ENCODE results near the gene DSTN.

The DSTN gene

GRCh38 chr20:17637413-17637780 is 67.5 kb downstream of the DSTN start:
- no peaks in the 10 kb centered on the region for H3K27me3 ChIP-seq (ENCODE audit: control insufficient read depth in 3 of 3, insufficient read depth in 3 of 3, low read depth in 1 of 3, low read length in 3 of 3)

DNA sequence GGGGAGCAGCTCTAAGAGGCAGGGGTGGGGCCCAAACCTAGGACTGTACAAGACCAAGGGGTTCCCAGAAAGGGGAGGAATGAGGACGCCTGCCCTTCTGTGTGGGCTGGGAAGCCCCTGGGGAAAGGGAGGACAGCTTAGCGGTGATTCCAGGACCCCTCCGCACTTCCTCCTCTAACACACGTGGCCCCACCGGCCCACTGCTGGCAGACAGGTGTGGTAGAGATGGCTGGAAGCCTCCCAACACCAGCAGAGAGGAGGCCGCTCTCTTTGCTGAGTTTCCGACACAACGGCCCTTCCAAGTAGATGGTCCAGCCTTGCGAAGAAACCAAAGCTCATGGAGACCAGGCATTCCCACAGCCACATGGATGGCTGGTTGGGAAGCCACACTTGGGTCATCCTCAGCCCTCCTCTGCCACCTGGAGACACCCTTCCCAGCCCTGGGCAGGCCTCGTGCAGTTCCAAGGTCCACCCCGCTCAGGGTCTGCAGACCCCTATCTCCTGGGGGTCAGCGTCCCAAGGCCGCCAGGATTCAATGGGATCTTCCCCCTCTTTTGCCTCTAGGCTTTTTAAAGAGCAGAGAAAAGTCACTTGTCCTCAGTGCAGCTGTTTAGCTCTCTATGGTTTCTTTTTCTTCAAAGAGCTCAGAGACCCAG is 68.2 kb downstream of the DSTN start:
- Histone ChIP-seq H2AK5ac (ENCODE audit: low read depth, low read length) (no peak overlapping the region), H3K27me3 (ENCODE audit: control insufficient read depth in 3 of 3, insufficient read depth in 3 of 3, low read depth in 1 of 3, low read length in 3 of 3) (no peaks in the 10 kb centered on the region), H4K8ac (ENCODE audit: low read depth, low read length) (no peak overlapping the region), H2BK5ac (ENCODE audit: low read length) (no peak overlapping the region), H3K79me1 (ENCODE audit: low read depth, low read length) (no peaks in the 10 kb centered on the region), H3K4me3 (ENCODE audit: low read length in 2 of 2) (no peak overlapping the region), H2BK12ac (ENCODE audit: low read length) (no peak overlapping the region), H3K23ac (ENCODE audit: low read depth, low read length, poor library complexity) (no peak overlapping the region), H3K9me3 (replicated peaks in 1 of 2; ENCODE audit: control insufficient read depth in 2 of 2, insufficient read depth in 1 of 2, low read depth in 1 of 2, low read length in 2 of 2) (no peaks in the 10 kb centered on the region), H3K4me1 (ENCODE audit: control insufficient read depth in 2 of 2, insufficient read depth in 1 of 2, low read depth in 1 of 2, low read length in 2 of 2) (peaks cover 14 to 27% of the 10 kb centered on the region in 2 donors), H3K4ac (ENCODE audit: low read length) (no peak overlapping the region), H2BK120ac (ENCODE audit: low read depth, low read length) (no peak overlapping the region), H3K36me3 (replicated peaks in 1 of 2; ENCODE audit: control insufficient read depth in 2 of 2, insufficient read depth in 2 of 2, low read length in 2 of 2) (peaks cover 7 to 17% of the 10 kb centered on the region in 2 donors), H3K9ac (ENCODE audit: low read depth, low read length, poor library complexity) (no peak overlapping the region), H2AFZ (ENCODE audit: low read length) (no peak overlapping the region), H3K14ac (ENCODE audit: low read length) (no peak overlapping the region), H3K4me2 (ENCODE audit: insufficient read depth, low read length, poor library complexity, severe bottlenecking) (no peak overlapping the region), H3K18ac (ENCODE audit: low read length) (no peak overlapping the region), H4K91ac (ENCODE audit: low read depth, low read length, poor library complexity) (no peak overlapping the region), H3K27ac (replicated peaks; ENCODE audit: low read length) (no peak overlapping the region), H2BK15ac (ENCODE audit: low read length) (no peak overlapping the region)
- DNase-seq (ENCODE audit: low spot score) = no peak
- WGBS, 2 donors (ENCODE audit: extremely low coverage in 2 of 2, insufficient read length in 2 of 2, insufficient replicate concordance in 1 of 2) = no CpG with 5 or more reads among the region's 13 CpGs

More at GRCh38 chr20:17637413-17637780, 67.5 kb downstream of the DSTN start:
- Histone ChIP-seq H3K9me3 (replicated peaks in 1 of 2; ENCODE audit: control insufficient read depth in 2 of 2, insufficient read depth in 1 of 2, low read depth in 1 of 2, low read length in 2 of 2) (no peaks in the 10 kb centered on the region), H2BK120ac (ENCODE audit: low read depth, low read length) (no peak overlapping the region), H3K4me2 (ENCODE audit: insufficient read depth, low read length, poor library complexity, severe bottlenecking) (no peak overlapping the region), H3K4me1 (ENCODE audit: control insufficient read depth in 2 of 2, insufficient read depth in 1 of 2, low read depth in 1 of 2, low read length in 2 of 2) (peaks cover 14 to 23% of the 10 kb centered on the region in 2 donors), H4K8ac (ENCODE audit: low read depth, low read length) (no peak overlapping the region), H3K79me1 (ENCODE audit: low read depth, low read length) (no peaks in the 10 kb centered on the region), H3K14ac (ENCODE audit: low read length) (no peak overlapping the region), H2BK12ac (ENCODE audit: low read length) (no peak overlapping the region), H3K4me3 (ENCODE audit: low read length in 2 of 2) (no peak overlapping the region), H2BK15ac (ENCODE audit: low read length) (peak overlapping the region; percentile 79), H3K23ac (ENCODE audit: low read depth, low read length, poor library complexity) (no peak overlapping the region), H3K18ac (ENCODE audit: low read length) (peak overlapping the region; percentile 73), H3K9ac (ENCODE audit: low read depth, low read length, poor library complexity) (no peak overlapping the region), H3K27ac (replicated peaks; ENCODE audit: low read length) (no peak overlapping the region), H3K36me3 (replicated peaks in 1 of 2; ENCODE audit: control insufficient read depth in 2 of 2, insufficient read depth in 2 of 2, low read length in 2 of 2) (peaks cover 10 to 22% of the 10 kb centered on the region in 2 donors), H4K91ac (ENCODE audit: low read depth, low read length, poor library complexity) (no peak overlapping the region), H2AFZ (ENCODE audit: low read length) (no peak overlapping the region), H2AK5ac (ENCODE audit: low read depth, low read length) (peak overlapping the region; percentile 56), H3K4ac (ENCODE audit: low read length) (no peak overlapping the region), H2BK5ac (ENCODE audit: low read length) (no peak overlapping the region)
- no CpG with 5 or more reads among the region's 4 CpGs for WGBS, 2 donors (ENCODE audit: extremely low coverage in 2 of 2, insufficient read length in 2 of 2, insufficient replicate concordance in 1 of 2)
- DNase-seq (ENCODE audit: low spot score) = no peak

DNA sequence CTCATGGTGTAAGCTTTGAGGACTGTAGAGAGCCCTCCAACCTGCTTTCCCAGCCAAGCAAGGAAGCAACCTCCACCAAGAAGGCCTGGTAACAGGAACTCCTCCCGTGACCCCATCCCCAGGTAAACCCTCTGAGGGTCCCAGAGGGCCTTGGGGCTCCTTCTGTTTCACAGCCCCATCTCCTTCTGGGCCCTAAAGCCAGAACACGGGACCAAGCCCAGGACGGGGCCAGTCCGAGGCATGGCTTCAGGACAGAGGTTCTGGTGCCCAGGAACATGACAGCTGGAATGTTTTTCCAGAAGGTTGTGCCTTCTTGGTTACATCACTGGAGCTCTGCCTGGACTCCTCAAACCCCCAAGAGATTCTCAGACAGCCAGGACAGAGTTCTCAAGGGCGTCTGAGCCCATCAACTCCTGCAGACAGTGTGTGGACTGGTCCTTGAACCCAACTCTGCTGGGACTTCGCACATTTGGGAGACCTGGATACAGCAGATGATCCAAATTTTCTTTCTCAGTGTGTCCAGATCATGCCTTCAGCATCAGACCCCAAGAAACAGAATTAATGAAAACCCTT is 69.0 kb downstream of the DSTN start:
- no peaks in the 10 kb centered on the region for H3K9me3 ChIP-seq (replicated peaks in 1 of 2; ENCODE audit: control insufficient read depth in 2 of 2, insufficient read depth in 1 of 2, low read depth in 1 of 2, low read length in 2 of 2)
- no peak overlapping the region for H3K23ac ChIP-seq (ENCODE audit: low read depth, low read length, poor library complexity)
- H2BK15ac ChIP-seq (ENCODE audit: low read length) = no peak overlapping the region
- H3K4me2 ChIP-seq (ENCODE audit: insufficient read depth, low read length, poor library complexity, severe bottlenecking) = no peak overlapping the region
- no peak overlapping the region for H3K18ac ChIP-seq (ENCODE audit: low read length)
- no peak overlapping the region for H2AK5ac ChIP-seq (ENCODE audit: low read depth, low read length)
- H3K14ac ChIP-seq (ENCODE audit: low read length) = no peak overlapping the region
- peaks cover 5 to 14% of the 10 kb centered on the region in 2 donors for H3K36me3 ChIP-seq (replicated peaks in 1 of 2; ENCODE audit: control insufficient read depth in 2 of 2, insufficient read depth in 2 of 2, low read length in 2 of 2)
- H3K9ac ChIP-seq (ENCODE audit: low read depth, low read length, poor library complexity) = no peak overlapping the region
- H3K4me3 ChIP-seq (ENCODE audit: low read length in 2 of 2) = no peak overlapping the region
- H2BK120ac ChIP-seq (ENCODE audit: low read depth, low read length) = no peak overlapping the region
- no peak overlapping the region for H4K8ac ChIP-seq (ENCODE audit: low read depth, low read length)
- no peaks in the 10 kb centered on the region for H3K27me3 ChIP-seq (ENCODE audit: control insufficient read depth in 3 of 3, insufficient read depth in 3 of 3, low read depth in 1 of 3, low read length in 3 of 3)
- no peak overlapping the region for H2BK5ac ChIP-seq (ENCODE audit: low read length)
- H2AFZ ChIP-seq (ENCODE audit: low read length) = no peak overlapping the region
- peaks cover 18 to 35% of the 10 kb centered on the region in 2 donors for H3K4me1 ChIP-seq (ENCODE audit: control insufficient read depth in 2 of 2, insufficient read depth in 1 of 2, low read depth in 1 of 2, low read length in 2 of 2)
- H4K91ac ChIP-seq (ENCODE audit: low read depth, low read length, poor library complexity) = no peak overlapping the region
- no peak overlapping the region for H2BK12ac ChIP-seq (ENCODE audit: low read length)
- H3K4ac ChIP-seq (ENCODE audit: low read length) = no peak overlapping the region
- H3K79me1 ChIP-seq (ENCODE audit: low read depth, low read length) = no peaks in the 10 kb centered on the region
- H3K27ac ChIP-seq (replicated peaks; ENCODE audit: low read length) = no peak overlapping the region
- WGBS, 2 donors (ENCODE audit: extremely low coverage in 2 of 2, insufficient read length in 2 of 2, insufficient replicate concordance in 1 of 2) = no CpG with 5 or more reads among the region's 6 CpGs
- no peak for DNase-seq (ENCODE audit: low spot score)

DNA sequence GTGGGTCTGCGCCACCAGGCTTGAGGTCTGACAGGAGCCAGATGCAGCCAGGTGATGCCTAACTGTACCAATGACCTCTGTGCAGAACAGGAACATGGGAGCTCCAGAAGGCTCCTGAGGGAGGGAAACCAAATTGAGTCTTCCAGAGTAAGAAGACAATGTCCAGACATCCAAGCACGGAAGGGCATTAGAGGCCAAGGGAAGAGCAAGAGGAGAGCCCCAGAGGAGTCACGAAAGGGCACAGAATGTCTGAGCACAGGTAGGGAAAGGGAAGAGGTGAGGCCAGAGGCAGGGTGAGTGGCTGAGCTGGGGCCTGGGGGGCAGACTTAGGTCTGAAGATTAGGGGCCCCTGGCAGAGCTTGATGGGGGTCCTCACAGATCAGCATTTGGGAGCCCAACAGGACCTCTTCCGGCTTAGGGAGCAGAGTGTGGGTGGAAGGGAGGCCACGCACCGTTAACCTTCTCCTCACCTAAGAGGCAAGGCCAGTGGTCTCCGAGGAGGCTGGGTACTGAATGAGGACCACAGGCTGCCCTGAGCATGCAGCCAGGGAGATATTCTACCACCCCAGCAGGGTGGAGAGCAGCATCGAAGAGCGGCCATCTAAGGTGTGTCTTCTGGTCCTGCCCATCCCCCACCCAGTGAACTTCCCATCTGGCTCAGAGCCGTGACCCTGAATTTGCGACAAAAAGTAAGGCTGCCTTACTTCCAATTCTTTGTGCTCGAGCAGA is 70.4 kb downstream of the DSTN start:
- H3K9ac ChIP-seq (ENCODE audit: low read depth, low read length, poor library complexity) = peak overlapping the region; percentile 2
- H2AFZ ChIP-seq (ENCODE audit: low read length) = no peak overlapping the region
- H3K79me1 ChIP-seq (ENCODE audit: low read depth, low read length) = no peaks in the 10 kb centered on the region
- DNase-seq (ENCODE audit: low spot score) = no peak
- H2BK15ac ChIP-seq (ENCODE audit: low read length) = no peak overlapping the region
- H4K91ac ChIP-seq (ENCODE audit: low read depth, low read length, poor library complexity) = no peak overlapping the region
- H2BK12ac ChIP-seq (ENCODE audit: low read length) = no peak overlapping the region
- H2BK5ac ChIP-seq (ENCODE audit: low read length) = no peak overlapping the region
- H3K4ac ChIP-seq (ENCODE audit: low read length) = no peak overlapping the region
- no peak overlapping the region for H3K4me3 ChIP-seq (ENCODE audit: low read length in 2 of 2)
- H3K23ac ChIP-seq (ENCODE audit: low read depth, low read length, poor library complexity) = no peak overlapping the region
- no peak overlapping the region for H3K18ac ChIP-seq (ENCODE audit: low read length)
- no peak overlapping the region for H4K8ac ChIP-seq (ENCODE audit: low read depth, low read length)
- no peak overlapping the region for H3K14ac ChIP-seq (ENCODE audit: low read length)
- peaks cover 0 to 8% of the 10 kb centered on the region in 2 donors for H3K36me3 ChIP-seq (replicated peaks in 1 of 2; ENCODE audit: control insufficient read depth in 2 of 2, insufficient read depth in 2 of 2, low read length in 2 of 2)
- H3K4me2 ChIP-seq (ENCODE audit: insufficient read depth, low read length, poor library complexity, severe bottlenecking) = no peak overlapping the region
- no peaks in the 10 kb centered on the region for H3K9me3 ChIP-seq (replicated peaks in 1 of 2; ENCODE audit: control insufficient read depth in 2 of 2, insufficient read depth in 1 of 2, low read depth in 1 of 2, low read length in 2 of 2)
- H3K4me1 ChIP-seq (ENCODE audit: control insufficient read depth in 2 of 2, insufficient read depth in 1 of 2, low read depth in 1 of 2, low read length in 2 of 2) = peaks cover 18 to 39% of the 10 kb centered on the region in 2 donors
- H3K27ac ChIP-seq (replicated peaks; ENCODE audit: low read length) = no peak overlapping the region
- no peaks in the 10 kb centered on the region for H3K27me3 ChIP-seq (ENCODE audit: control insufficient read depth in 3 of 3, insufficient read depth in 3 of 3, low read depth in 1 of 3, low read length in 3 of 3)
- no peak overlapping the region for H2AK5ac ChIP-seq (ENCODE audit: low read depth, low read length)
- WGBS, 2 donors (ENCODE audit: extremely low coverage in 2 of 2, insufficient read length in 2 of 2, insufficient replicate concordance in 1 of 2) = no CpG with 5 or more reads among the region's 12 CpGs
- no peak overlapping the region for H2BK120ac ChIP-seq (ENCODE audit: low read depth, low read length)
